Activated naive CD4-positive, alpha-beta T cell treated with anti-CD3 and anti-CD28 coated beads, Interleukin-2, amount 50 U/mL, for 72 hours (primary cell): ENCODE measurements around the gene SP7. TPM values are rescaled to one million over a fixed set of nuclear protein-coding genes. Genes with fewer than 3 reads are reported as not detected.
"Not testable (repeated sequence)": the region's sequence is repeated elsewhere in the genome, so short reads cannot be mapped to it uniquely, and the experiment has no call there.

Source experiments
- ATAC-seq, 2 donors: fragments of 150-1000 bp; cut with Tn5 transposase; 2 replicates each; pipeline ENCODE4 v1.10.0; 2021; ENCODE audit warnings: mild to moderate bottlenecking in 2 of 2, moderate library complexity in 2 of 2
- DNase-seq, 2 donors: peaks; one replicate each; pipeline ENCODE4 v3.0.0; 2021 to 2022; ENCODE audit warnings: low spot score in 2 of 2
- H3K27ac Mint-ChIP-seq, 2 donors: one replicate each; pipeline ENCODE4 v1.8.0; 2022; ENCODE audit warnings: mild to moderate bottlenecking in 2 of 2, mixed read lengths in 2 of 2
- H3K36me3 Mint-ChIP-seq, 2 donors: one replicate each; pipeline ENCODE4 v1.8.0; 2022; ENCODE audit warnings: mixed read lengths in 2 of 2
- H3K9me3 Mint-ChIP-seq, 2 donors: one replicate each; pipeline ENCODE4 v1.8.0; 2022; ENCODE audit warnings: mixed read lengths in 2 of 2
- total RNA-seq, 2 donors: library from RNA; stranded (reverse); gene quantifications; one replicate each; pipeline ENCODE4 v1.2.3, GENCODE V29; 2022

The SP7 gene
- total RNA-seq, 2 donors from 2014 or later, result not detected

GRCh38 chr12:53332339-53332738, 3.8 kb downstream of the SP7 start:
- not testable (repeated sequence) for ATAC-seq, DNase-seq, H3K9me3 Mint-ChIP-seq, H3K36me3 Mint-ChIP-seq
- H3K27ac Mint-ChIP-seq, result peak overlapping the region in 1 of 2 donors; percentile 16

- Mint-ChIP-seq H3K36me3 (no peaks in the 10 kb centered on the region), H3K27ac (no peak overlapping the region), H3K9me3 (no peaks in the 10 kb centered on the region)
- DNase-seq (no peak), ATAC-seq (no peak)
Observed at GRCh38 chr12:53330671-53331070, 5.5 kb downstream of the SP7 start.

GRCh38 chr12:53328043-53328435, 8.1 kb downstream of the SP7 start:
- no peaks in the 10 kb centered on the region for H3K36me3 Mint-ChIP-seq
- H3K27ac Mint-ChIP-seq, result no peak overlapping the region
- ATAC-seq, result no peak
- no peak for DNase-seq
- H3K9me3 Mint-ChIP-seq, result no peaks in the 10 kb centered on the region

GRCh38 chr12:53327435-53328042, 8.6 kb downstream of the SP7 start:
- Mint-ChIP-seq H3K27ac (no peak overlapping the region), H3K9me3 (no peaks in the 10 kb centered on the region), H3K36me3 (no peaks in the 10 kb centered on the region)
- ATAC-seq (no peak), DNase-seq (no peak)

- H3K9me3 Mint-ChIP-seq, result no peaks in the 10 kb centered on the region
- H3K27ac Mint-ChIP-seq, result no peak overlapping the region
- DNase-seq (no peak), ATAC-seq (no peak)
- H3K36me3 Mint-ChIP-seq, result no peaks in the 10 kb centered on the region
Observed at GRCh38 chr12:53326460-53327185, 9.5 kb downstream of the SP7 start.

- no peaks in the 10 kb centered on the region for H3K36me3 Mint-ChIP-seq
- peak overlapping the region; percentile 37 to 85 for H3K27ac Mint-ChIP-seq
- peak; percentile 32 to 69 for DNase-seq
Observed at GRCh38 chr12:53325511-53326061, 10.6 kb downstream of the SP7 start.

GRCh38 chr12:53324779-53325510, 11.2 kb downstream of the SP7 start:
- peak; percentile 68 to 77 for ATAC-seq
- H3K27ac Mint-ChIP-seq, result peak overlapping the region; percentile 85 to 99

More at GRCh38 chr12:53325511-53326061, 10.6 kb downstream of the SP7 start:
- H3K9me3 Mint-ChIP-seq, result no peaks in the 10 kb centered on the region
- no peak for ATAC-seq

GRCh38 chr12:53324113-53324778, 11.9 kb downstream of the SP7 start:
- peak overlapping the region; percentile 85 to 99 for H3K27ac Mint-ChIP-seq
- H3K36me3 Mint-ChIP-seq, result no peaks in the 10 kb centered on the region
- H3K9me3 Mint-ChIP-seq, result no peaks in the 10 kb centered on the region
- ATAC-seq (peak; percentile 25 to 40), DNase-seq (peak; percentile 61 to 69)

More at GRCh38 chr12:53324779-53325510, 11.2 kb downstream of the SP7 start:
- H3K36me3 Mint-ChIP-seq, result no peaks in the 10 kb centered on the region
- no peaks in the 10 kb centered on the region for H3K9me3 Mint-ChIP-seq
- peak; percentile 86 to 92 for DNase-seq

GRCh38 chr12:53320352-53321195, 15.6 kb downstream of the SP7 start:
- Mint-ChIP-seq H3K9me3 (no peaks in the 10 kb centered on the region), H3K36me3 (peaks cover 0 to 10% of the 10 kb centered on the region in 2 donors), H3K27ac (peak overlapping the region; percentile 92 to 99)
- ATAC-seq (no peak), DNase-seq (no peak)

GRCh38 chr12:53313996-53314395, 22.2 kb downstream of the SP7 start:
- peaks cover 0 to 10% of the 10 kb centered on the region in 2 donors for H3K36me3 Mint-ChIP-seq
- ATAC-seq, result no peak
- H3K27ac Mint-ChIP-seq, result peak overlapping the region in 1 of 2 donors; percentile 30

GRCh38 chr12:53308276-53308675, 27.9 kb downstream of the SP7 start:
- ATAC-seq (no peak), DNase-seq (no peak)
- Mint-ChIP-seq H3K36me3 (peaks cover 0 to 7% of the 10 kb centered on the region in 2 donors), H3K9me3 (no peaks in the 10 kb centered on the region), H3K27ac (peak overlapping the region in 1 of 2 donors; percentile 38)

More at GRCh38 chr12:53313996-53314395, 22.2 kb downstream of the SP7 start:
- DNase-seq, result no peak
- no peaks in the 10 kb centered on the region for H3K9me3 Mint-ChIP-seq

- peak overlapping the region in 1 of 2 donors; percentile 81 for H3K27ac Mint-ChIP-seq
- DNase-seq, result no peak
- no peak for ATAC-seq
- peaks cover 7 to 8% of the 10 kb centered on the region in 2 donors for H3K36me3 Mint-ChIP-seq
- H3K9me3 Mint-ChIP-seq, result no peaks in the 10 kb centered on the region
Observed at GRCh38 chr12:53306826-53307225, 29.3 kb downstream of the SP7 start.

GRCh38 chr12:53302903-53303302, 33.3 kb downstream of the SP7 start:
- Mint-ChIP-seq H3K36me3 (peaks cover 35 to 36% of the 10 kb centered on the region in 2 donors), H3K27ac (peak overlapping the region; percentile 77 to 92), H3K9me3 (no peaks in the 10 kb centered on the region)
- DNase-seq (no peak), ATAC-seq (no peak)

GRCh38 chr12:53300187-53300586, 36.0 kb downstream of the SP7 start:
- no peaks in the 10 kb centered on the region for H3K9me3 Mint-ChIP-seq
- H3K27ac Mint-ChIP-seq, result peak overlapping the region; percentile 92 to 98
- DNase-seq, result no peak
- ATAC-seq, result peak in 1 of 2 donors; percentile 15
- H3K36me3 Mint-ChIP-seq, result peaks cover 43 to 52% of the 10 kb centered on the region in 2 donors

- ATAC-seq (peak; percentile 82 to 83), DNase-seq (peak; percentile 82 to 89)
- H3K27ac Mint-ChIP-seq, result peak within 1 kb of the TSS; percentile 92 to 98
- H3K36me3 Mint-ChIP-seq, result peaks cover 43 to 58% of the 10 kb centered on the region in 2 donors
- H3K9me3 Mint-ChIP-seq, result no peaks in the 10 kb centered on the region
Observed at GRCh38 chr12:53299454-53300180, 36.5 kb downstream of the SP7 start, which contains the start of gene MYG1. Gene MYG1, plus strand, starts transcription at chr12:53299695. Its CDS starts 43 bp downstream, at chr12:53299738.
